Measurements from ENCODE around the gene NFE2.
A peak's percentile ranks its signal among the peaks of the same experiment; 100 is the strongest.
"Not testable (repeated sequence)": the region's sequence is repeated elsewhere in the genome, so short reads cannot be mapped to it uniquely, and the experiment has no call there.

Gene NFE2

GRCh38 chr12:54300732-54301427, at the start of gene NFE2:
TSS of gene NFE2 (minus strand) at chr12:54301015. CDS start at chr12:54295248, 5,767 bp downstream.
- no peak for DNase-seq (ENCODE audit: low read depth in 3 of 3, low spot score in 1 of 3)

DNA sequence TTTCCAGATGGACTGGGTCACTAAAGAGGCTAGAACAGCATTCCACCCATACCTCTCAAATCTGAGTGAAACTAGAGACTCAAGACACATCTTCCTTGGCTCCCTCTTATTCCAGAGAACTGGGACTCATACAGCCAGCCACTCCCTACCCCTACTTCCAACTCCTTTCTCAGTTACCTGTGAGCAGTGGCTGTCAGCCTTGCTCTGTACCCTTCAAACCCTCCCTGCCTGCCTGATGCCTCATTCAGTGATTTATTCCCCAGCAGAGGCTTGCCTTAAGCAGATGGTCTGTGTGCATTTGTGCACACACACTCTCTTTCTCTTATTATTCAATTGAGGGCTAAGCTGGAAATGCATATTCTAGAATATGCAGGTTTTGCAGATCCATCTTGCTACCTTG, 48.9 kb upstream of the NFE2 start:
- no peak for DNase-seq (ENCODE audit: low read depth in 3 of 3, low spot score in 1 of 3)

DNA sequence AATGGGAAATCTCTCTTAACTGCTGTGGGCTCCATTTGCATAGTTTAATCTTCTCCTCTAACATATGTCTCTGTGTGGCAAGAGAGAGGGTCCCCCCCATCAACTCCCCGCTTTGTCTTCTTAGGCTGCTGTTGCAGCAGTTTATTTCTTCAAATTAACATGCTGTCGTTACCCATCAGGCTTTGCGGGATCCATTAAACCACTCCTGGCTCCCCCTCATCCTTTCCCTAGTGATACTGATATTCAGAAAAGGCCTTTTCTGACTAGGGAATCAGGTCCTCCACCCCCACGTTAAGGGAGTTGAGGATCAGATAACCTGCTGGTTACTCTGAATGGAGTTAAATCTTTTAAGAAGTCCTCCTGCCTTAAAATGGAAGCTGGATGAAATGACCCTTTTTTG, 48.2 kb upstream of the NFE2 start:
- no peak for DNase-seq (ENCODE audit: low read depth in 3 of 3, low spot score in 1 of 3)

DNA sequence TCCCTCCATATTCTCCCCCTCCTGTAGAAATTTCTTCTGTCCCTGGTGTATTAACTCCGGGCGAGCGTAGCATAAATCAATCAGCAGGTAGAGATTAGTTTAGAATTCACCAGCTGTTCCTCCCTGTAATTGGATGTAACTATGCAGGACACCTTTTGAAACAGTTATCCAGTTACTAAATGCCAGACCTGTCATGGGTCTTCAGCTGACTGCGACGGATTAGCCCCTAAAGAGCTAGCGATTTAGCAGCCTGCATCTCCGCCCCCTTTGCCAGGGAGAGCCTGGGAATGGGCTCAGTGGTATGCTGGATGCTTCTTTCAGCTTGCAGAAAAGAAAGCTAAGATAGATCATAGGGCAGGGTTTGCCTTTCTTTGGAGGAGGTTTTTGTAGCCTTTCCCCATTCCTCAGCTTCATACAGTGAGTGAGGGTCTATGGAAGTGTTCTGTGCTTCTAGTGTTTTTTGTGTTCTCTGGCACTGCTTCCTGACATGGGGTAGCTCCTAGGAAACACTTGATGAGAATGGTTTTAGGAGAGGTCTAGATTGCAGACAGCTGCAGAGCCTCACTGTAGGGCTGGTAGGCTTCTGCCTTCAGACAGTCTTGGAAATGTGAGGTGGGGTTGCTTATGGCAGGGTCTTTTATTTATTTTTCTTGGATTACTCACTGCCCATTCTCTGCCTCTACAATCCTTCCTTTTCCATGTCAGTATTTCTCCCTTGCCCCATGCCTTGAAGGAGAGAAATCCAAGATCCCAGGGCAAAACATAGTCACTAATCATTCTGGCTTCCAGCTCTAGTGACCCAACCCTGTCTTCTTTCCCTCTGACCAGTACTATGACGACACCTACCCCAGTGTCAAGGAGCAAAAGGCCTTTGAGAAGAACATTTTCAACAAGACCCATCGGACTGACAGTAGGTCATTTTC, 40.8 kb upstream of the NFE2 start:
- no peak for DNase-seq (ENCODE audit: low read depth in 3 of 3, low spot score in 1 of 3)

- DNase-seq (ENCODE audit: low read depth in 3 of 3, low spot score in 1 of 3): no peak
Observed at GRCh38 chr12:54340846-54341245, 40.0 kb upstream of the NFE2 start.

GRCh38 chr12:54338698-54339296, 38.0 kb upstream of the NFE2 start:
- no peak for DNase-seq (ENCODE audit: low read depth in 3 of 3, low spot score in 1 of 3)

DNA sequence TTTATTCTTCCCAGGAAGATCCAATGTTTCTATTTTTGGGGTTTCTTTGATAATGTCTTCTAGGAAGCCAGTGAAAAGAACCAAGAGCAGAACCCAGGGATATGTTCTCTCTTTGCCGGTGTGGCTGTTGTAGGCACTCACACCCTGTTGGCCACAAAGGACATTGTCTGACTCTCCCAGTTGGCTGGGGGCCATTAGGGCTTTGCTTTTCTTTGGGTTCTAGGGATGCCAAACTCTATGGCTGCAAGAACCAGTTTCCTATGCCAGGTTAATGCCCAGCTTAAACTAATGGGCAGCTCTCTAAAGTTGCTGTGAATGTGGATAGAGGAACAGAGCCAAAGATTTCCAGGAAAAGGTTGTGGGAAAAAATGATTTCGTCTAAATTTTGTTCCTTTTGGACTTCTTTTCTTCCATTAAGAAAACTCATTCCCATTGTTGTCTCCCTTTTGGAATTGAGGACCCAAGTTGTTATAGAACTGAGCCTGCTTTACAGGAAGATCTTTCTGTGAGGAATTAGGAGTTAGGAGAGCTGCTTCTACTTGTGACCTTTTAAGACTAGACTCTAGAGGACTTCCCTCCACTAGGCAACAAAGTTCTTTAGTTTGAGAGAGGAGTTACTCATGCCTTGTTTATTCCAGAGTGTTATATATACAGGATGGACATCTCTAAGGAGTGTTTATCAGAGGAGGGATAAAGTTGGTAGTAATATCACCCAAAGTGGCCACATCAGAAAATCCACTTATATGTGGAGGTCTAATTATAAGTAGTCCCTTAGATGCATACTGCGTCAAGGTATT, 37.2 kb upstream of the NFE2 start:
- no peak for DNase-seq (ENCODE audit: low read depth in 3 of 3, low spot score in 1 of 3)

DNA sequence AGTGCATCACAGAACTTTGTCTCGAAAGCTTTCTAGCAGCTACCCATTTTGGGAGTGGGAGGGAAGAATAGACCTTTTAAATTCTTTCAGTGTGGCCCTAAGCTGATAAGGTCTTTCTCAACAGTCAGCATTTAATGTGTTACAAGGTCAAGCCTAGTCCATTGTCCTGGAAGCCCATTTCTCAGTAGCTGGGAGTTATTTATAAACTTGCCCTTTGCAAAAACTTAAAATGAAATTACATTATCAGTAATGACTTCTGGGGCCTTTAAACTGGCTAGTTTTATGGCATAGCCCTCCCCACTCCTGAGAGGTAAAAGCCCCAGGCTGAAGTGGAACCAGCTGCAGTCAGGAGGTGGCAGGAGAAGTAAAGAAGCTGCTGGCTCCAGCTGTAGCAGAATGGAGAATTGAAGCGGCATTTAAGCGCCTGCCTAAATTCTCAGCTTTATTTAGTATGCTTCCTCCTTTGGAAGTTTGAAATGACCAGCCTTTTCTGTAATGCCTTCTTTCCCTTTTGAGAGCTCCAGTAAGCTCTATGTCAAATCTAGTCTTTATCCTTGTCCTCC, 36.5 kb upstream of the NFE2 start:
- no peak for DNase-seq (ENCODE audit: low read depth in 3 of 3, low spot score in 1 of 3)

GRCh38 chr12:54333420-54334034, 32.7 kb upstream of the NFE2 start:
- DNase-seq (ENCODE audit: low read depth in 3 of 3, low spot score in 1 of 3): no peak

GRCh38 chr12:54331461-54331860, 30.6 kb upstream of the NFE2 start:
- DNase-seq (ENCODE audit: low read depth in 3 of 3, low spot score in 1 of 3): no peak

- no peak for DNase-seq (ENCODE audit: low read depth in 3 of 3, low spot score in 1 of 3)
Observed at GRCh38 chr12:54330442-54330841, 29.6 kb upstream of the NFE2 start.

- no peak for DNase-seq (ENCODE audit: low read depth in 3 of 3, low spot score in 1 of 3)
Observed at GRCh38 chr12:54329759-54330158, 28.9 kb upstream of the NFE2 start.

DNA sequence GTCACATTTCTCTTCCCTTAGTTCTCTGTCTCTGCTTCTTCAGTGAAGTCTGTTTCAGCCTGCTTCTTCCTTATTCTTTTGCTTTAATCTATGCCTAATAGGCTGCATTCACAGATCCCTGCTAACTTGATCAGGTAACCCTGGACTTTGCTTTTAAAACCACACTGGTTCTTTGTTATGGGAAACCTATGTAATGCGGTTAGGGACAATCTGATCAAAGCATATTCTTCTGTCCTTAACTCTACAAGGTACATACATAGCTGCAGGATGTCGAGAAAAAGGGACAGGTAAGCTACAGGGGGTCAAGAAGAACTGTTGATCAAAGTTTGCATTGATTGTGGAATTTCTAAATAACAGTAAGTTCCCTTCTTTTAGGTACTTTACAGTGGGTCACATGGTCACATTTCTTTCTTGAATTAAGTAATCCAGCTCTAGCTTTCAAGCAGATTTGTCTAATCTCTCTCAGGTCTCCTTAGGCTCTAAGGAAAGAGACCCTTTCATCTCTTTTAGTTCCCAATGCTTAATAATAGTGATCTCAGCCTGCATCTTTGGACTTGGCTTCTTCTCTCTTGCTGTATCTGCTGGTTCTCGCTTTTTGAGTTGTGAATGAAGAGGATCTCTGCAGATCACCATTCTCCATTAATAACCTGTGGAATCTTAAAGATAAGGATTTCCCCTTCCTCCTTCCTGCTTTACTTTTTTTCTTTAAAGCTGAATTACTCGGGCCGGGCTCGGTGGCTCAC, 28.0 kb upstream of the NFE2 start:
- DNase-seq (ENCODE audit: low read depth in 3 of 3, low spot score in 1 of 3): no peak

GRCh38 chr12:54325442-54326109, 24.8 kb upstream of the NFE2 start:
- DNase-seq (ENCODE audit: low read depth in 3 of 3, low spot score in 1 of 3): not testable (repeated sequence)

- DNase-seq (ENCODE audit: low read depth in 3 of 3, low spot score in 1 of 3): peak; percentile 73 to 82 (median 81)
Observed at GRCh38 chr12:54324617-54325441, 24.0 kb upstream of the NFE2 start, which contains the start of gene COPZ1. TSS of gene COPZ1 (plus strand) at chr12:54325131. CDS start at chr12:54325164, 33 bp downstream.

DNA sequence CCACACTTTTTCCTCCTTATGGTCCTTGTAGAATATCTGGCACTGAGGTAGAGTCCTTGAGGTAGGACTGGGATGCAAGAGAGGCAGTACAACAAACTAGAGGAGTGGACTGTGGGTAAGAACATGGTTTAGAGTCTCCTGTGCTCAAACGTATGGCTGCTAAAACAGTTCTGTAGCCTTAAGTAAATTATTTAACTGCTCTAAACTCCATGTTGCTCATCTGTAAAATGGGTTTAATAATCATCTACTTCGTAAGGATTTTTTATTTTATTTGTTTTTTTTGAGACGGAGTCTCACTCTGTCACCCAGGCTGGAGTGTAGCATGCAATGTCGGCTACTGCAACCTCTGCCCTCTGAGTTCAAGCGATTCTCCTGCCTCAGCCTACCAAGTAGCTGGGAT, 20.5 kb upstream of the NFE2 start:
- DNase-seq (ENCODE audit: low read depth in 3 of 3, low spot score in 1 of 3): no peak

DNA sequence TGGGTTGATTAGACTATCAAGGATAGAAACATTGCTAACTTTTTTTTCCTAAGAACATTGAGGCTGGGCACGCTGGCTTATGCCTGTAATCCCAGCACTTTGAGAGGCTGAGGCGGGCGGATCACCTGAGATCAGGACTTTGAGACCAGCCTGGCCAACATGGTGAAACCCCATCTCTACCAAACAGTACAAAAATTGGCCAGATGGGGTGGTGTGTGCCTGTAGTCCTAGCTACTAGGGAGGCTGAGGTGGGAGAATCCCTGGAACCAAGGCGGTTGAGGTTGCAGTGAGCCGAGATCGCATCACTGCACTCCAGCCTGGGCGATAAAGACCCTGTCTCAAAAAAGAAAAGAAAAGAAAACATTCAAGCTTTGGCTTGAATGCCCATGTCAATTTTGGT, 11.5 kb upstream of the NFE2 start:
- not testable (repeated sequence) for DNase-seq (ENCODE audit: low read depth in 3 of 3, low spot score in 1 of 3)

- DNase-seq (ENCODE audit: low read depth in 3 of 3, low spot score in 1 of 3): no peak
Observed at GRCh38 chr12:54311051-54311450, 10.2 kb upstream of the NFE2 start.
